ENCODE results near the gene CARD10.

GRCh38 chr22:37566903-37567798 lies 47.9 kb upstream of the CARD10 start:
- TF ChIP-seq POLR2A (IDR thresholded peaks at IDR 0.05): peak in 2 of 3 donors; percentile 24
- peak; percentile 94 to 98 (median 97) for TF ChIP-seq CTCF (IDR thresholded peaks at IDR 0.05)

All from body of pancreas (tissue), 4 donors.